ENCODE results near the gene CYP26B1. TPM values are rescaled to one million over a fixed set of nuclear protein-coding genes. Genes with fewer than 3 reads are reported as not detected.

The CYP26B1 gene
- total RNA-seq, 1 experiment from 2014 or later, result 0.20 TPM

DNA sequence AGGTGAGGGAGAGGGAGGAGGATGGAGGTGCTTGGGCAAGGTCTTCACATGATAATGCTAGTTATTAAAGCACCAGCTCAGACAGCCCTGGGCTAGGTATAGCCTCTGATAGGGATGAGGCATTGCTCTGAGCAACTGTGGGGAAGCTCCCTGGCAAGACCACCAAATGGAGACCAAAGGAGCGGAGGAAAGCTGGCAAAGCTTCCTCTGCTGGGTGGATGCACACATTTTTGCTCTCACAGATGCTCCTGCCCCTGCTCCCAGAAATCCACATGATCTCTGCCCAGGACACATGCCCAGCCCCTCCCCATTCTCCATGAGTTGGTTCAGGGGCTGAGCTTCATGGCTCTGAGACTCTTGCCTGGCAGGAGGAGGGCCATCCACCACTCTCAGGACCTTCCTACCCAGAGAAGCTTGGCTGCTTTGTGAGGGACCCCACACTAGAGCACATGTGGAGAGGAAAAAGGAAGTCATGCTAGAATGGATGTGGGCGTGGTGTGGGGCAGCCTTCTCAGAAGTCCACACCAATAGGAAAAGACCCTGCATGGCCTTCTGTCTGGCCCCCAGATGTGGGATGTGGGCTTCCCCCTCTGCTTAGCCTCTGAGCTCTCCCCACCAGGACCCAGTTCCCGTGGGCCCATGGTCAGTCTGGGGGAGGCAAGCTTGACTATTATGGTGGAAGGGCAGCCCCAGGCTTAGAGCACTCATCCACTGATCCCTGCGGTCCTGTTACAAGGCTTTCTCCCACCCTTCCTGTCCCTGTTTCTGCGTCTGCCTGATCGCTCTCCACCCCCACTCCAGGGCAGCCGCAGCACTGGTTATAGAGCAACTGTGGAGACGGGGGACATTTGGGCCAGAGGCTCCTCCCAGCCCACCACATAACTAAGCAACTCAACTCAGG lies 10.5 kb upstream of the CYP26B1 start:
- Mint-ChIP-seq H3K27me3 (ENCODE audit: low read depth) (peaks cover 32% of the 10 kb centered on the region), H3K9me3 (no peaks in the 10 kb centered on the region), H3K4me3 (no peak overlapping the region), H3K36me3 (ENCODE audit: insufficient read depth in 1 of 3, low read depth in 3 of 3) (no peaks in the 10 kb centered on the region), H3K27ac (no peak overlapping the region), H3K4me1 (peaks cover 0 to 4% of the 10 kb centered on the region in 2 experiments; a peak in 1 of 4 replicates)
- Histone ChIP-seq H4K91ac (ENCODE audit: insufficient read length, low read depth, low read length) (no peak overlapping the region), H3K79me1 (ENCODE audit: insufficient read depth, low read depth, low read length, poor library complexity, severe bottlenecking) (no peaks in the 10 kb centered on the region), H3K56ac (ENCODE audit: insufficient read length, low read depth, low read length) (no peak overlapping the region), H3K9ac (ENCODE audit: extremely low read depth, insufficient read length, low read length) (no peak overlapping the region), H3K23me2 (ENCODE audit: insufficient read length, low read depth, low read length, poor library complexity, severe bottlenecking) (no peaks in the 10 kb centered on the region), H2AFZ (ENCODE audit: low read length) (no peak overlapping the region), H3K79me2 (ENCODE audit: insufficient read depth, low read length) (no peaks in the 10 kb centered on the region), H2BK120ac (ENCODE audit: low read depth, low read length, poor library complexity, severe bottlenecking) (no peak overlapping the region), H3K4me1 (ENCODE audit: insufficient read depth, low read length) (no peaks in the 10 kb centered on the region), H2BK20ac (ENCODE audit: low read depth, low read length, poor library complexity, severe bottlenecking) (no peak overlapping the region), H3K27ac (ENCODE audit: insufficient read length, low read depth, low read length) (no peak overlapping the region), H4K5ac (ENCODE audit: insufficient read length, low read depth, low read length) (no peak overlapping the region), H2BK12ac (ENCODE audit: insufficient read length, low read depth, low read length) (no peak overlapping the region), H3K23ac (ENCODE audit: insufficient read length, low read depth, low read length) (no peak overlapping the region), H3T11ph (ENCODE audit: low read length) (no peak overlapping the region), H3K27me3 (ENCODE audit: insufficient read depth, low read length) (no peaks in the 10 kb centered on the region), H2AK5ac (ENCODE audit: insufficient read length, low read length) (no peak overlapping the region), H3K14ac (ENCODE audit: insufficient read depth, low read length) (no peak overlapping the region), H4K20me1 (ENCODE audit: control insufficient read depth, insufficient read depth, insufficient read length) (no peaks in the 10 kb centered on the region), H3K18ac (ENCODE audit: insufficient read length, low read depth, low read length) (no peak overlapping the region), H3K4me2 (ENCODE audit: insufficient read depth, insufficient read length, low read length) (no peak overlapping the region), H2BK15ac (ENCODE audit: low read depth, low read length) (no peak overlapping the region), H3K9me3 (ENCODE audit: control insufficient read depth, low read depth, low read length) (no peaks in the 10 kb centered on the region), H3K4ac (ENCODE audit: low read depth, low read length) (no peak overlapping the region), H4K8ac (replicated peaks; ENCODE audit: insufficient read length, low read depth, low read length) (no peak overlapping the region), H2BK5ac (ENCODE audit: insufficient read length, low read length) (no peak overlapping the region)
- no CpG with 5 or more reads among the region's 8 CpGs for WGBS (ENCODE audit: extremely low coverage, insufficient read length, low lambda C conversion rate)
- DNase-seq, result no peak
- TF ChIP-seq, protein P1, sequence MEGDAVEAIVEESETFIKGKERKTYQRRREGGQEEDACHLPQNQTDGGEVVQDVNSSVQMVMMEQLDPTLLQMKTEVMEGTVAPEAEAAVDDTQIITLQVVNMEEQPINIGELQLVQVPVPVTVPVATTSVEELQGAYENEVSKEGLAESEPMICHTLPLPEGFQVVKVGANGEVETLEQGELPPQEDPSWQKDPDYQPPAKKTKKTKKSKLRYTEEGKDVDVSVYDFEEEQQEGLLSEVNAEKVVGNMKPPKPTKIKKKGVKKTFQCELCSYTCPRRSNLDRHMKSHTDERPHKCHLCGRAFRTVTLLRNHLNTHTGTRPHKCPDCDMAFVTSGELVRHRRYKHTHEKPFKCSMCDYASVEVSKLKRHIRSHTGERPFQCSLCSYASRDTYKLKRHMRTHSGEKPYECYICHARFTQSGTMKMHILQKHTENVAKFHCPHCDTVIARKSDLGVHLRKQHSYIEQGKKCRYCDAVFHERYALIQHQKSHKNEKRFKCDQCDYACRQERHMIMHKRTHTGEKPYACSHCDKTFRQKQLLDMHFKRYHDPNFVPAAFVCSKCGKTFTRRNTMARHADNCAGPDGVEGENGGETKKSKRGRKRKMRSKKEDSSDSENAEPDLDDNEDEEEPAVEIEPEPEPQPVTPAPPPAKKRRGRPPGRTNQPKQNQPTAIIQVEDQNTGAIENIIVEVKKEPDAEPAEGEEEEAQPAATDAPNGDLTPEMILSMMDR (conservative IDR thresholded peaks at IDR 0.05), result no peak
